Subcutaneous preadipocyte (primary cell): ENCODE results near the gene SPOCK1. TPM values are rescaled to one million over a fixed set of nuclear protein-coding genes. Genes with fewer than 3 reads are reported as not detected.

ENCODE experiments used
- small RNA-seq: library from RNA; depleted of rRNA; stranded (forward); fragments of <200 nt; gene quantifications from one replicate; pipeline ENCODE3, GENCODE V24; 2012
- total RNA-seq: library from RNA; depleted of rRNA; stranded (reverse); fragments of >200 nt; gene quantifications from 2 replicates; pipeline ENCODE4 v1.2.3, GENCODE V29; 2012

SPOCK1 gene
- total RNA-seq = 17.0 and 48.9 TPM in 2 replicates

DNA sequence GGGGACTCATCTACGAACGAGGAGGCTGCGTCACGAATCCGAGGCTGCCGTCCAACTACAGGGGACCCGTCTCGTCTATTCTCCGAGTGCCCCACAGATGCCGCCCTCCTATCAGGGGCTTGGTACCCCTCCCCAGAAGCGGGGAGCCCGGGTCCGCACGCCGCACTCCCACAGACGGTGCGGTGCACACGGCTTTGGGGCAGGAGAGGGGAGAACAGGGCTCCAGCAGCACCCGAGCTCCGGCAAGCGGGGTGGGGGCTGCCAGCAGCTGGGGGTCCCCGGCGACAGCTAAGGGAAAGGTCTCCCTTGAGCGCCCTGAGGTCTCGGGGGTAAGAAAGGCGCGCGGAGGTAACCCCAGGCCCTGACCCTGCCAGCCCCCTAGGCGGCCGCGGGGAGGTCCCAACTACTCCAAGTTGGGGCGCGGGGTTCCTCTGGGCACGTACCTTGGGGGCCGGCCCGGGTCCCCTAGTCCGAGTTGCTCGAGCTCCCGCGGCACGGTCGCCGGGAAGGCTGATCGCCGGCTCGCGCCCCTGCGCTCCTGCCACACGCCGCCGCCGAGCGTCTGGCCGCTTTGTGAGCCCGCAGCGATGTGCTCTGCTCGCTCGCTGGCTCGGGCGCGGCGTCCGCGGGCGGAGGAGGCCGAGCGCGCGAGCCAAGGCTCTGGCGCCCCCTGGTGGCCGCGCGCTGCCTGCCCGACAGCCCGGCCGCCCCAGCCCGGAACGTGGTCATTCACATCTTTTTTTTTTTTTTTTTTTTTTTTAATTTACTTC lies at the start of gene SPOCK1:
TSS of gene SPOCK1 (minus strand) at position 591 of the 770 bp plus-strand sequence.

Small RNA genes lying within 50 kb of the gene (small RNA-seq; reads per million reads assigned to genes)
- gene RNA5SP193 = not detected

Other genes starting within 250 kb of the SPOCK1 start
- 2.5 and 3.7 TPM in 2 replicates for gene KLHL3, start 236.8 kb upstream of the SPOCK1 start, total RNA-seq